ENCODE results near the gene SRP19. TPM values are rescaled to one million over a fixed set of nuclear protein-coding genes. Genes with fewer than 3 reads are reported as not detected.

SRP19 gene
- total RNA-seq, 2 donors from 2014 or later = 28.5 to 39.6 TPM

DNA sequence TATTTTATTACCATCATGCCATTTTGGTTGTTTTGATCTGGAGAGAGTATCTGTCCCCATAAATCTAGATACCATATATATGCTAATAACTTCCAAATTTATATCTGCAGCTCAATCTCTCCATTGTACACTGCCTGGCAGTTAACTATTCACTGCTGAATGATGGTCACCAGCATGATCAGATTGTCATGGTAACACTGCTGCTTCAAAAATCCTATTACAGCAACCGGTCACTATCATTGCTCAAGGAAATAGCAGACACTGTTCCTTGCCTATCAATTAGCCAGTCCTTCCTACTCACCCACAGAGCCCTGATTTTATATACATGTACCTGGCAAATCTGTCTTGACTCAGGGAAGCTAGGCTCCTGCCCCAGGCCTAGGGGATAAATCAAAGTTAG is 49.4 kb downstream of the SRP19 start:
- DNase-seq = no peak
- intact Hi-C loops (cut with DNase I) = no loop called here

DNA sequence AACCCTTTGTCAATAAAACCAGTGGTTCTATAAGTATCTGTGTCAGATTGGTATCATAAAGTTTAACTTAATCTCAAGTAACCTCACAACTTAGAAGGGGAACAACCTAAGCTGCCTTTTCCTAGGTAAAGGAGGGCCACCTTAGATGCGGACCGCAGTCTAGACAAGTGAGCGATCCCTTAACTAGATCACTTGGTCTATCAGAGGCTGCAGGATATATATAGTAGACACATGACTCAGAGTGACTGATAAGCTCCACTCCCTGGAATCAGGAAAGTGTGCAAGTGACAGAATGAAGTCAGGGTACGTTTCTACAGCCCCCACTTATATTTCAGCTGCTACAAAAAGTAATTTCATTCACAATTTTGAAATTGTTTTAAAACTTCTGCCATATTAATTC is 53.5 kb downstream of the SRP19 start:
- intact Hi-C loops (cut with DNase I) = no loop called here
- peak; percentile 23 to 61 for ATAC-seq
- DNase-seq = no peak

More for the DNA sequence above, 49.4 kb downstream of the SRP19 start:
- no peak for ATAC-seq

DNA sequence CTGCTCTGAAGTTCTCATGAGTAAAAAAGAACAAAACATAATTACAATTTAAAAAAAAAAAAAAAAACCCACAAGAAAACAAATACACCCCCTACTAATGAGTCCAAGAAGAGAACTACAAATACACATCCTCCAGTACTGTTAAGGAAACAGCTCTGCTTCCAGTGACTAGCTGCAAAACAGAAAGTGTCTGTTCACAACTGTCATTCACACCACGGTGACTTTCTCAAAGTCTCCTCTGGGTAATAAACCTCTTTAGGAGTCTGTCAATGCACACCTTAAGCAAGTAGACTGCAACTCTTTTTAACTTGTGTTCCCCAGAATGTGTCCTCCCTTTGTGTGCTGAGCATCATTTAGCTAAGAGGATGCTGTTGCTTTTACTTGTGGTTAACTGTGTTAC is 54.7 kb downstream of the SRP19 start:
- ATAC-seq (no peak), DNase-seq (no peak)
- intact Hi-C loops (cut with DNase I) = no loop called here

DNA sequence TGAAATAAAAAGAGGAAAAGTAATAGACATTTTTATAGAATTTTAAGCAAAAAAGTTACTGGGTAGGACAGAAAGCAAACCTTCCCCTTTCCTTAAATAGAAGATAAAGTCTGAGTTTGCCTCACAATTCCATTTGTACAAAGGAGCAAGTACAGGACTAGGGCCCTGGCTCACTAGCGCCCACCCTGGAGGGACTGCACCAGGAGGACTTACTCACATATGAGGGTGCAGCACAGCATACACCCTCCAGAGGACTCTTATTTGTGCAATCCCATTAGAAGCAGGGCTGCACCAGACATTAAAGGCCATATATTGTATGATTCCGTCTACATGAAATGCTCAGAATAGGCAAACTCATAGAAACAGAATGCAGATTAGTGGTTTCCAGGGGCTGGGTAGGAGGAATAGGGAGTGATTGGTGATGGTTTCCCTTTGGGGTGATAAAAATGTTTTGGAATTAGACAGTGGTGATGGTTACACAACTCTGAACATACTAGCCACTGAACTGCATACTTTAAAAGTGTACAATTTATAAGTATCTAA is 56.4 kb downstream of the SRP19 start:
- intact Hi-C loops (cut with DNase I) = no loop called here
- DNase-seq = no peak
- no peak for ATAC-seq

DNA sequence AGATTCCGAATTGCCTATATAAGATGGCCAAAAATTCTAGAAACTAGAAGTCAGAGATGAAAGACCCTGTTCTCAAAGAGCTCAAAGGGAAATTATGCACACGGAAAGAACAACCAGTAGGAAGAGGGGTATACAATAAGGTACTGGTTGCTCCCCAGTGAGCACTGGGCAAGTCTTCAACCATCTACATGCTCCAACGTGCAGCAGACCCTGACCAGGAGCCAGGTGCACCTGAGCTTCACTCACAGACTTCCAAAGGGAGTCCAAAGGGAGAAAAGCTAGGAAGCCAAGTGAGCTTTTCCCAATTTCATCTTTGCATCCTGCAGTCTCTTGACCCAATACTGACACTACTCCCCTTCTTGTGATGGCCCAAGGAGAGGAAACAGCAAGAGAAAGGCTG is 57.0 kb downstream of the SRP19 start:
- intact Hi-C loops (cut with DNase I) = no loop called here
- ATAC-seq (no peak), DNase-seq (no peak)

DNA sequence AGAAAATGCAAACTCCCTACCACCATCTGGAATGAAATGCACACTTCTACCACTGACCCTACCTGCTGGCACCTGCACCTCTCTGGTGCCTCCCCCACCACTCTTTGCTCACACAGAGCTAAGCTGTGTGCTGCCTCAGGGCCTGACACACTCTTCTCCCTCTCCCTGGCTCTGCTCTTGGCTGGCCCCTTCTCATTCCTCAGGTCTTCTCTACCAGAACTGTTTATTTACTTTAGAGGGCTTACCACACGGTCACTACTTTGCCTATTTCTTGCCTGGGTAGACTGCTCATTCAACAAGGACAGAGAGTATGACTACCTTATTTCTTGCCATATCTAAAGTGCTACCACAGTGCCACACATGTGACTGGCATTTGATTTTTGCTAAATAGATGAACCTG is 57.6 kb downstream of the SRP19 start:
- no peak for DNase-seq
- intact Hi-C loops (cut with DNase I) = no loop called here
- no peak for ATAC-seq

Other genes with a start within 250 kb of the SRP19 start
- gene APC, start 123.4 kb upstream of the SRP19 start, total RNA-seq = 10 to 100 TPM; 36.8 to 37.1 TPM
- 100 to 1,000 TPM; 105 to 135 TPM for gene REEP5, start 60.9 kb downstream of the SRP19 start, total RNA-seq
- gene DCP2, start 115.5 kb downstream of the SRP19 start, total RNA-seq = 10 to 100 TPM; 21.5 to 23.7 TPM

Data from left cardiac atrium (tissue), 4 donors.